Fibroblast of lung (primary cell): Measurements from ENCODE around the gene TRIM4. TPM values are rescaled to one million over a fixed set of nuclear protein-coding genes. Genes with fewer than 3 reads are reported as not detected.

Source experiments
- DNase-seq, 2 donors: peaks; one replicate each; pipeline versions ENCODE4 v3.0.0 to v3.0.0-alpha.2; 2010; ENCODE audit warnings: low read depth in 2 of 2
- H2AFZ ChIP-seq: 2 replicates; pipeline ENCODE4 v1.5.1; 2012; ENCODE audit warnings: low read length, control low read depth, inconsistent platforms
- H3K27ac ChIP-seq: 2 replicates; pipeline ENCODE4 v1.5.1; 2011; ENCODE audit warnings: low read length, control low read depth; ENCODE audit not compliant: insufficient read depth
- H3K27me3 ChIP-seq: 2 replicates; pipeline ENCODE4 v1.5.1; 2011; ENCODE audit warnings: mild to moderate bottlenecking, low read length; ENCODE audit not compliant: control insufficient read depth, insufficient read depth
- H3K36me3 ChIP-seq: 2 replicates; pipeline ENCODE4 v1.5.1; 2011; ENCODE audit warnings: low read length; ENCODE audit not compliant: control insufficient read depth, insufficient read depth
- H3K4me1 ChIP-seq: 2 replicates; pipeline ENCODE4 v1.5.1; 2011; ENCODE audit warnings: low read length; ENCODE audit not compliant: control insufficient read depth, insufficient read depth; ENCODE audit errors: extremely low read depth
- H3K4me2 ChIP-seq: 2 replicates; pipeline ENCODE4 v1.5.1; 2011; ENCODE audit warnings: low read length, control low read depth; ENCODE audit not compliant: insufficient read depth; ENCODE audit errors: extremely low read depth
- H3K4me3 ChIP-seq, 4 experiments: fragments of 200-600 bp in 1 of 4; sonication (generic) in 1 of 4; replicated peaks in 1 of 4; 2 replicates each; pipeline ENCODE4 v1.5.1; 2011 to 2016; ENCODE audit warnings: low read length in 4 of 4, low read depth in 3 of 4, mild to moderate bottlenecking in 3 of 4, control low read depth in 2 of 4, inconsistent platforms in 1 of 4, mixed read lengths in 1 of 4; ENCODE audit not compliant: insufficient read depth in 1 of 4; ENCODE audit errors: control extremely low read depth in 1 of 4
- H3K79me2 ChIP-seq: 2 replicates; pipeline ENCODE4 v1.5.1; 2012; ENCODE audit warnings: mild to moderate bottlenecking, low read length, inconsistent platforms; ENCODE audit not compliant: control insufficient read depth, insufficient read depth
- H3K9ac ChIP-seq: 2 replicates; pipeline ENCODE4 v1.5.1; 2011; ENCODE audit warnings: mild to moderate bottlenecking, low read length, control low read depth; ENCODE audit not compliant: insufficient read depth
- H3K9me3 ChIP-seq: 2 replicates; pipeline ENCODE4 v1.5.1; 2012; ENCODE audit warnings: low read depth, low read length; ENCODE audit not compliant: control insufficient read depth, insufficient read depth
- H4K20me1 ChIP-seq: 2 replicates; pipeline ENCODE4 v1.5.1; 2011; ENCODE audit warnings: low read length; ENCODE audit not compliant: control insufficient read depth, insufficient read depth; ENCODE audit errors: extremely low read depth
- EZH2 ChIP-seq: IDR thresholded peaks from 2 replicates; pipeline ENCODE4 v1.5.1; 2012; ENCODE audit warnings: low read length, control low read depth, mild to moderate bottlenecking; ENCODE audit errors: missing control alignments
- polyA plus RNA-seq, 2 donors: library from polyadenylated mRNA; depleted of rRNA in 1 of 2; stranded (reverse) in 1 of 2; unstranded in 1 of 2; fragments of >200 nt; gene quantifications; 2 replicates each; pipeline ENCODE4 v1.2.1, GENCODE V29; 2011 to 2012; ENCODE audit warnings: missing spikeins in 1 of 2
- total RNA-seq: library from RNA; depleted of rRNA; stranded (reverse); fragments of >200 nt; gene quantifications from 2 replicates; pipeline ENCODE4 v1.2.1, GENCODE V29; 2014
- TF ChIP-seq, protein P1 (sequence below), 2 donors: IDR thresholded peaks in 1 of 2; conservative IDR thresholded peaks in 1 of 2; 1 replicate in 1 of 2; 2 replicates in 1 of 2; pipeline ENCODE4 v1.5.1; 2011 to 2012; ENCODE audit warnings: low read length in 2 of 2, control low read depth in 1 of 2, inconsistent platforms in 1 of 2, low read depth in 1 of 2, mild to moderate bottlenecking in 1 of 2

Gene TRIM4
- total and polyA plus RNA-seq, 2 donors (not counting 1 experiment from before 2014, with no cell fraction given): 23.1 to 31.5 TPM

DNA sequence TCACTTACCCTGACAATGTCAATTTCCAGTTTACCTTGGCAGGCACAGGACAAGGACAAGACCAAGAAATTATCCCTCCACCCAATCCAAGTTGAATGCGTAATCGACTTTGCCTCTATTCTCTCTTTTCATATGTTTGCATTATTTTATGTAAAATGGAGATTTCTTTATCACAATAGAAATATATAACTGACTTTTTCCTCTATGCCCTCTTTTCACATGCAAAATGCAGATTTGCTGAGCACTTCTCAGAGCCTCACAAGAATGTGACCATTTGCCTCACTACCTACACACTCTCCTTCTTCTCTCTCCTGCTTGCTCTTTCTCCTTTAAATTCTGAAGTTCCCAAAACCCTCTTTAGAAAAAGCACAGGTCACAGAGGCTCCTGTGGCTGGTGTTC is 76.4 kb downstream of the TRIM4 start:
- TF ChIP-seq EZH2: no peak
- TF ChIP-seq, protein P1, sequence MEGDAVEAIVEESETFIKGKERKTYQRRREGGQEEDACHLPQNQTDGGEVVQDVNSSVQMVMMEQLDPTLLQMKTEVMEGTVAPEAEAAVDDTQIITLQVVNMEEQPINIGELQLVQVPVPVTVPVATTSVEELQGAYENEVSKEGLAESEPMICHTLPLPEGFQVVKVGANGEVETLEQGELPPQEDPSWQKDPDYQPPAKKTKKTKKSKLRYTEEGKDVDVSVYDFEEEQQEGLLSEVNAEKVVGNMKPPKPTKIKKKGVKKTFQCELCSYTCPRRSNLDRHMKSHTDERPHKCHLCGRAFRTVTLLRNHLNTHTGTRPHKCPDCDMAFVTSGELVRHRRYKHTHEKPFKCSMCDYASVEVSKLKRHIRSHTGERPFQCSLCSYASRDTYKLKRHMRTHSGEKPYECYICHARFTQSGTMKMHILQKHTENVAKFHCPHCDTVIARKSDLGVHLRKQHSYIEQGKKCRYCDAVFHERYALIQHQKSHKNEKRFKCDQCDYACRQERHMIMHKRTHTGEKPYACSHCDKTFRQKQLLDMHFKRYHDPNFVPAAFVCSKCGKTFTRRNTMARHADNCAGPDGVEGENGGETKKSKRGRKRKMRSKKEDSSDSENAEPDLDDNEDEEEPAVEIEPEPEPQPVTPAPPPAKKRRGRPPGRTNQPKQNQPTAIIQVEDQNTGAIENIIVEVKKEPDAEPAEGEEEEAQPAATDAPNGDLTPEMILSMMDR (conservative IDR thresholded peaks at IDR 0.05 in 1 of 2, IDR thresholded peaks at IDR 0.05 in 1 of 2; ENCODE audit: low read depth in 1 of 2, low read length in 2 of 2): no peak
- H2AFZ ChIP-seq: no peak overlapping the region
- no peak overlapping the region for H3K4me3 ChIP-seq
- no peaks in the 10 kb centered on the region for H3K79me2 ChIP-seq
- H4K20me1 ChIP-seq: no peaks in the 10 kb centered on the region
- no peaks in the 10 kb centered on the region for H3K4me1 ChIP-seq
- H3K9me3 ChIP-seq: no peaks in the 10 kb centered on the region
- DNase-seq: no peak
- H3K4me2 ChIP-seq: no peak overlapping the region
- no peak overlapping the region for H3K27ac ChIP-seq
- peaks cover 3% of the 10 kb centered on the region for H3K27me3 ChIP-seq
- H3K36me3 ChIP-seq: no peaks in the 10 kb centered on the region
- no peak overlapping the region for H3K9ac ChIP-seq

Other genes with a start within 250 kb of the TRIM4 start
- 8.2 and 12.4 TPM in 2 replicates for gene CYP3A5, start 239.5 kb downstream of the TRIM4 start, total RNA-seq
- 0.51 and 1.9 TPM in 2 replicates for gene CYP3A5, start 239.5 kb downstream of the TRIM4 start, polyA plus RNA-seq
- gene CYP3A7, start 184.3 kb downstream of the TRIM4 start, total RNA-seq: 23.9 and 37.8 TPM in 2 replicates
- 0.16 and 0.44 TPM in 2 replicates for gene CYP3A7, start 184.3 kb downstream of the TRIM4 start, polyA plus RNA-seq
- gene CYP3A4, start 135.3 kb downstream of the TRIM4 start, total RNA-seq: 0.17 TPM in 1 of 2 replicates, not detected in the other
- gene CYP3A4, start 135.3 kb downstream of the TRIM4 start, polyA plus RNA-seq: not detected in 2 replicates
- not detected in 2 replicates for gene CYP3A43, start 91.5 kb downstream of the TRIM4 start, total RNA-seq
- gene CYP3A43, start 91.5 kb downstream of the TRIM4 start, polyA plus RNA-seq: not detected in 2 replicates
- gene OR2AE1, start 42.5 kb downstream of the TRIM4 start, total RNA-seq: 0.17 TPM in 1 of 2 replicates, not detected in the other
- 0.07 and 0.10 TPM in 2 replicates for gene OR2AE1, start 42.5 kb downstream of the TRIM4 start, polyA plus RNA-seq
- gene GJC3, start 10.1 kb upstream of the TRIM4 start, total RNA-seq: not detected in 2 replicates
- gene GJC3, start 10.1 kb upstream of the TRIM4 start, polyA plus RNA-seq: not detected in 2 replicates
- not detected in 2 replicates for gene AZGP1, start 56.5 kb upstream of the TRIM4 start, total RNA-seq
- not detected in 2 replicates for gene AZGP1, start 56.5 kb upstream of the TRIM4 start, polyA plus RNA-seq
- gene ZKSCAN1, start 96.1 kb upstream of the TRIM4 start, total RNA-seq: 39.0 and 50.2 TPM in 2 replicates
- gene ZKSCAN1, start 96.1 kb upstream of the TRIM4 start, polyA plus RNA-seq: 21.0 and 25.3 TPM in 2 replicates
- 11.1 and 12.1 TPM in 2 replicates for gene ZSCAN21, start 130.2 kb upstream of the TRIM4 start, total RNA-seq
- 9.4 and 11.3 TPM in 2 replicates for gene ZSCAN21, start 130.2 kb upstream of the TRIM4 start, polyA plus RNA-seq
- 26.8 and 30.8 TPM in 2 replicates for gene ZNF3, start 162.2 kb upstream of the TRIM4 start, total RNA-seq
- gene ZNF3, start 162.2 kb upstream of the TRIM4 start, polyA plus RNA-seq: 19.7 and 20.4 TPM in 2 replicates
- gene COPS6, start 169.4 kb upstream of the TRIM4 start, total RNA-seq: 43.1 and 71.0 TPM in 2 replicates
- gene COPS6, start 169.4 kb upstream of the TRIM4 start, polyA plus RNA-seq: 188 and 312 TPM in 2 replicates
- 16.7 and 24.4 TPM in 2 replicates for gene MCM7, start 181.9 kb upstream of the TRIM4 start, total RNA-seq
- gene MCM7, start 181.9 kb upstream of the TRIM4 start, polyA plus RNA-seq: 34.3 and 110 TPM in 2 replicates
- 17.2 and 30.3 TPM in 2 replicates for gene AP4M1, start 182.1 kb upstream of the TRIM4 start, total RNA-seq
- gene AP4M1, start 182.1 kb upstream of the TRIM4 start, polyA plus RNA-seq: 19.6 and 22.1 TPM in 2 replicates
- gene TAF6, start 199.8 kb upstream of the TRIM4 start, total RNA-seq: 33.1 and 41.5 TPM in 2 replicates
- 16.2 and 23.6 TPM in 2 replicates for gene TAF6, start 199.8 kb upstream of the TRIM4 start, polyA plus RNA-seq
- 21.6 and 38.3 TPM in 2 replicates for gene CNPY4, start 200.1 kb upstream of the TRIM4 start, total RNA-seq
- 29.1 and 40.7 TPM in 2 replicates for gene CNPY4, start 200.1 kb upstream of the TRIM4 start, polyA plus RNA-seq
- gene MBLAC1, start 207.4 kb upstream of the TRIM4 start, total RNA-seq: 1.8 and 2.5 TPM in 2 replicates
- gene MBLAC1, start 207.4 kb upstream of the TRIM4 start, polyA plus RNA-seq: 0.75 and 1.1 TPM in 2 replicates
- 95.0 and 110 TPM in 2 replicates for gene LAMTOR4, start 229.4 kb upstream of the TRIM4 start, total RNA-seq
- gene LAMTOR4, start 229.4 kb upstream of the TRIM4 start, polyA plus RNA-seq: 116 and 165 TPM in 2 replicates
- 5.6 and 5.9 TPM in 2 replicates for gene TRAPPC14, start 239.2 kb upstream of the TRIM4 start, total RNA-seq
- 1.9 and 2.4 TPM in 2 replicates for gene TRAPPC14, start 239.2 kb upstream of the TRIM4 start, polyA plus RNA-seq
- 3.9 and 7.1 TPM in 2 replicates for gene GAL3ST4, start 249.1 kb upstream of the TRIM4 start, total RNA-seq
- 10.3 and 14.6 TPM in 2 replicates for gene GAL3ST4, start 249.1 kb upstream of the TRIM4 start, polyA plus RNA-seq